K562 (cell line): ENCODE data around the gene USP22. TPM values are rescaled to one million over a fixed set of nuclear protein-coding genes. Genes with fewer than 3 reads are reported as not detected.
A peak's percentile ranks its signal among the peaks of the same experiment; 100 is the strongest.

ENCODE experiments used
- ATAC-seq: fragments of 200-7000 bp; cut with Tn5 transposase; 3 replicates; pipeline ENCODE4 v1.9.1; 2020; ENCODE audit warnings: moderate library complexity
- BruUV-seq: library from RNA; stranded (reverse); fragments of 400-500 nt; replicated peaks from 2 replicates; lab custom pipeline; 2021; lab: Mats Ljungman, UMichigan
- CTCF ChIA-PET: fragments of 300-600 bp; formaldehyde crosslinking; extraction: SDS; loops from one replicate; lab custom pipeline; 2021; ENCODE audit warnings: low intra/inter-chr PET ratio; lab: Yijun Ruan, JAX
- POLR2A ChIA-PET: fragments of 300-600, 350-650 bp; sonication (Branson Sonifier 250); formaldehyde crosslinking; extraction: SDS; loops from one replicate; lab custom pipeline; 2021; ENCODE audit warnings: antibody characterized with exemption, inconsistent platforms; lab: Yijun Ruan, JAX
- DNase-seq, 4 experiments: peaks; one replicate each; pipeline versions ENCODE4 v3.0.0 to v3.0.0-alpha.2; 2011 to 2018; ENCODE audit warnings: low spot score in 3 of 4, mixed read lengths in 3 of 4; ENCODE audit errors: extremely low read depth in 1 of 4
- FAIRE-seq: peaks from 2 replicates; lab custom pipeline; 2011; peaks lifted over from hg19 to GRCh38; lab: Jason Lieb, UNC
- H2AFZ ChIP-seq: 2 replicates; pipeline ENCODE4 v1.6.0; 2011; ENCODE audit warnings: low read depth, low read length, control low read depth, inconsistent platforms
- H3K27ac ChIP-seq: fragments of 200-600 bp; 3 replicates; pipeline ENCODE4 v1.8.0; 2011; ENCODE audit warnings: low read depth, mild to moderate bottlenecking, control low read depth, inconsistent platforms, low read length, moderate library complexity, mixed read lengths; ENCODE audit errors: extremely low read depth
- H3K27me3 ChIP-seq, 2 experiments: fragments of 300-600 bp in 1 of 2; 2 replicates in 1 of 2; 3 replicates in 1 of 2; pipeline versions ENCODE4 v1.6.0 to v1.8.0; 2011; ENCODE audit warnings: inconsistent platforms in 2 of 2, low read length in 2 of 2, mild to moderate bottlenecking in 1 of 2, mixed read lengths in 1 of 2, moderate library complexity in 1 of 2; ENCODE audit not compliant: control insufficient read depth in 2 of 2, insufficient read depth in 2 of 2
- H3K36me3 ChIP-seq: fragments of 300-600 bp; 3 replicates; pipeline ENCODE4 v1.8.0; 2011; ENCODE audit warnings: mild to moderate bottlenecking, low read length, inconsistent platforms; ENCODE audit not compliant: control insufficient read depth, insufficient read depth
- H3K4me1 ChIP-seq, 2 experiments: fragments of 200-600 bp in 1 of 2; replicated peaks in 1 of 2; 2 replicates in 1 of 2; 3 replicates in 1 of 2; pipeline versions ENCODE4 v1.5.1 to v1.8.0; 2011; ENCODE audit warnings: inconsistent platforms in 2 of 2, low read length in 2 of 2, mild to moderate bottlenecking in 1 of 2, mixed read lengths in 1 of 2, moderate library complexity in 1 of 2; ENCODE audit not compliant: control insufficient read depth in 2 of 2, insufficient read depth in 2 of 2
- H3K4me2 ChIP-seq: 2 replicates; pipeline ENCODE4 v1.6.1; 2011; ENCODE audit warnings: low read length, control low read depth, inconsistent platforms, mixed read lengths; ENCODE audit not compliant: insufficient read depth
- H3K4me3 ChIP-seq: fragments of 200-600 bp; sonication (generic), shearing (Covaris generic); 2 replicates; pipeline ENCODE4 v1.5.1; 2016; ENCODE audit warnings: control low read depth, inconsistent platforms
- H3K79me2 ChIP-seq: fragments of 200-600 bp; 3 replicates; pipeline ENCODE4 v1.8.0; 2011; ENCODE audit warnings: low read length, inconsistent platforms; ENCODE audit not compliant: control insufficient read depth, insufficient read depth
- H3K9ac ChIP-seq, 2 experiments: 2 replicates each; pipeline versions ENCODE4 v1.6.0 to v1.6.1; 2011; ENCODE audit warnings: low read depth in 2 of 2, low read length in 2 of 2, control low read depth in 1 of 2, inconsistent platforms in 1 of 2, mild to moderate bottlenecking in 1 of 2, mixed read lengths in 1 of 2; ENCODE audit not compliant: insufficient read depth in 1 of 2
- H3K9me1 ChIP-seq: one replicate; pipeline ENCODE4 v1.6.0; 2011; ENCODE audit warnings: inconsistent platforms, mild to moderate bottlenecking, low read length, moderate library complexity; ENCODE audit not compliant: control insufficient read depth, insufficient read depth
- H3K9me3 ChIP-seq: replicated peaks from 2 replicates; pipeline ENCODE4 v1.5.1; 2011; ENCODE audit warnings: low read depth, low read length, inconsistent platforms; ENCODE audit not compliant: control insufficient read depth, insufficient read depth
- H4K20me1 ChIP-seq: replicated peaks from 2 replicates; pipeline ENCODE4 v1.6.1; 2011; ENCODE audit warnings: low read length, inconsistent platforms, mixed read lengths; ENCODE audit not compliant: control insufficient read depth, insufficient read depth
- CSDE1 ChIP-seq, 2 experiments: fragments of 450-650 bp; IDR thresholded peaks; 2 replicates each; pipeline ENCODE4 v1.6.1; 2016; ENCODE audit warnings: mild to moderate bottlenecking in 1 of 2
- CXXC5 ChIP-seq: fragments of 250-450 bp; sonication (Bioruptor Pico); IDR thresholded peaks from 2 replicates; pipeline ENCODE4 v1.8.0; 2022; ENCODE audit warnings: inconsistent platforms, mild to moderate bottlenecking, moderate library complexity
- GABPB2 ChIP-seq: fragments of 250-450 bp; sonication (Bioruptor Pico); conservative IDR thresholded peaks from 2 replicates; pipeline ENCODE4 v1.5.1; 2021; ENCODE audit warnings: mild to moderate bottlenecking
- JUND ChIP-seq, 2 experiments: IDR thresholded peaks; 2 replicates in 1 of 2; 3 replicates in 1 of 2; pipeline ENCODE4 v1.6.1; 2011; ENCODE audit warnings: borderline replicate concordance in 2 of 2, low read depth in 2 of 2, low read length in 2 of 2, improper control_type of control experiment in 1 of 2, missing biosample characterization in 1 of 2, missing genetic modification characterization in 1 of 2, missing genetic modification reagents in 1 of 2
- NFE2L1 ChIP-seq: fragments of 450-650 bp; IDR thresholded peaks from 2 replicates; pipeline ENCODE4 v1.6.1; 2016; ENCODE audit warnings: missing genetic modification characterization, low read depth, mild to moderate bottlenecking, missing compliant biosample characterization, moderate library complexity, borderline replicate concordance
- PHTF2 ChIP-seq: fragments of 250-450 bp; sonication (Bioruptor Pico); IDR thresholded peaks from 2 replicates; pipeline ENCODE4 v1.5.0; 2021; ENCODE audit warnings: mild to moderate bottlenecking
- RB1 ChIP-seq: fragments of 450-650 bp; IDR thresholded peaks from 2 replicates; pipeline ENCODE4 v1.6.1; 2017; ENCODE audit warnings: low read depth, mild to moderate bottlenecking
- RBM25 ChIP-seq: fragments of 200-400 bp; formaldehyde crosslinking; IDR thresholded peaks from 2 replicates; pipeline ENCODE4 v1.6.1; 2018; ENCODE audit warnings: low read length, low read depth, moderate library complexity; ENCODE audit not compliant: severe bottlenecking
- TRIM28 ChIP-seq: fragments of 450-650 bp; IDR thresholded peaks from 2 replicates; pipeline ENCODE4 v1.6.1; 2017
- ZBED1 ChIP-seq: IDR thresholded peaks from 2 replicates; pipeline ENCODE4 v1.6.1; 2014
- ZNF217 ChIP-seq: sonication (generic); formaldehyde crosslinking; IDR thresholded peaks from 2 replicates; pipeline ENCODE4 v1.8.0; 2022; ENCODE audit warnings: mild to moderate bottlenecking, missing genetic modification reagents
- ZNF263 ChIP-seq: sonication (generic); formaldehyde crosslinking; IDR thresholded peaks from 2 replicates; pipeline ENCODE4 v1.8.0; 2022; ENCODE audit warnings: mild to moderate bottlenecking, missing genetic modification reagents, borderline replicate concordance
- WGBS: fragments of 100-300 bp; shearing (Covaris generic); methylation state at CpG from one replicate; pipeline ENCODE4 v1.1.6; 2016; ENCODE audit warnings: low coverage, mixed read lengths; ENCODE audit not compliant: insufficient coverage; ENCODE audit errors: missing lambda C conversion rate; 5-methylcytosine and 5-hydroxymethylcytosine counted together
- in situ Hi-C: fragments of 300-500 bp; cut with MboI; formaldehyde crosslinking; loops from 4 replicates; pipeline ENCODE4 v1.15.0; 2018; ENCODE audit warnings: inconsistent platforms, mixed read lengths
- intact Hi-C: fragments of 100-400 bp; cut with micrococcal nuclease; formaldehyde crosslinking; loops from 2 replicates; pipeline ENCODE4 v1.14.2; 2022
- polyA plus RNA-seq, 8 experiments: library from polyadenylated mRNA; depleted of rRNA in 4 of 8; stranded (reverse) in 5 of 8; unstranded in 3 of 8; fragments of >200 nt; fragmentation: Nextera tagmentation in 2 of 8; fragmentation: Illumina TruSeq in 1 of 8; extraction: Ambion mirVana in 2 of 8; extraction: Trizol in 1 of 8; gene quantifications; 2 replicates each; pipeline versions ENCODE4 v1.2.1 to v1.2.3, GENCODE V29; 2011 to 2014; ENCODE audit warnings: inconsistent platforms in 1 of 8, missing spikeins in 1 of 8
- total RNA-seq, 7 experiments: library from RNA; depleted of rRNA in 6 of 7; stranded (reverse); fragments of >200 nt in 6 of 7; fragmentation: Illumina TruSeq in 2 of 7; extraction: Trizol in 2 of 7; gene quantifications; 2 replicates each; pipeline versions ENCODE4 v1.2.1 to v1.2.3, GENCODE V29; 2011 to 2021; ENCODE audit warnings: low replicate concordance in 1 of 7
- TF ChIP-seq, protein P1 (sequence below): fragments of 250-450 bp; sonication (Bioruptor Pico); IDR thresholded peaks from 2 replicates; pipeline ENCODE4 v1.8.0; 2022; ENCODE audit warnings: inconsistent platforms, mild to moderate bottlenecking, moderate library complexity, borderline replicate concordance
- TF ChIP-seq, protein P2 (sequence below), 2 experiments: fragments of 250-450 bp in 1 of 2; fragments of 450-650 bp in 1 of 2; sonication (Bioruptor Pico) in 1 of 2; IDR thresholded peaks; 2 replicates each; pipeline versions ENCODE4 v1.6.1 to v1.8.0; 2016 to 2021; ENCODE audit warnings: mild to moderate bottlenecking in 2 of 2, moderate library complexity in 2 of 2, missing compliant biosample characterization in 1 of 2, missing genetic modification characterization in 1 of 2
- TF ChIP-seq, protein P3 (sequence below): fragments of 450-650 bp; IDR thresholded peaks from 2 replicates; pipeline ENCODE4 v1.6.1; 2016; ENCODE audit warnings: low read depth, mild to moderate bottlenecking, moderate library complexity

USP22 gene
- total and polyA plus RNA-seq, 9 of the 15 experiments (the other 6 are each of a cell fraction or from before 2014, with no cell fraction given) = 6.5 to 113 (median 58.9) TPM

- WGBS = 14% methylated on average over 1 of the region's 1 CpG
- BruUV-seq = no TSS peak
- H3K79me2 ChIP-seq = no peaks in the 10 kb centered on the region
- H3K9me1 ChIP-seq = no peaks in the 10 kb centered on the region
- TF ChIP-seq RBM25 (peak; percentile 44), ZNF263 (CRISPR knock-in tag) (no peak)
- POLR2A ChIA-PET = no interaction called here
- FAIRE-seq (no peak), ATAC-seq (no peak), DNase-seq (no peak)
- H3K9ac ChIP-seq = no peak overlapping the region
- in situ Hi-C loops (no loop called here), intact Hi-C loops (no loop called here)
- CTCF ChIA-PET = no interaction called here
- peaks cover 0 to 11% of the 10 kb centered on the region in 2 experiments; a peak in 3 of 5 replicates for H3K4me1 ChIP-seq
- no peak overlapping the region for H3K27ac ChIP-seq
- H3K4me2 ChIP-seq = no peak overlapping the region
- H4K20me1 ChIP-seq = no peaks in the 10 kb centered on the region
- peaks cover 11% of the 10 kb centered on the region; the same call in 1 of the 3 replicates for H3K36me3 ChIP-seq
- no peaks in the 10 kb centered on the region for H3K27me3 ChIP-seq
- no peak overlapping the region for H3K4me3 ChIP-seq
- no peak overlapping the region for H2AFZ ChIP-seq
- H3K9me3 ChIP-seq = no peaks in the 10 kb centered on the region
These were observed 67.2 kb downstream of the USP22 start for GRCh38 chr17:20975566-20975965.

DNA sequence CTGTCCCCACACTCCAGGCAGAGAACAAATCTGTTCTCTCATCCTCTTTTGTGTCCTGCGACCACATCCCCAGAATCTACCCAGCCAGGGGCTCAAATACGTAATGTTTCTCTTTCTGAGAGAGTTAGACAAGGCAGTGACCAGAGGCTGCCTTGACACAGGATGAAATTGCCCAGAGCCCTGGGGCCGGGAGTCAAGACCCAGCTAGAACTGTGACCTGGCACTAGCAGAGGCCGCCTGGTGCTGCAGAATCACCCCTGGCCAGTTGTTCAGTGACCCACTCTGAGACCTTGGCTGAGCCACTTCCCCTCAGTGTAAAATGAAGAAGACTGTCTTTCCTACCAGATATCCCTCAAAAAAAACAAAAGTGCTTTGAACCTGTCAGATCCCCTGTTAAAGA is 72.5 kb downstream of the USP22 start:
- H3K36me3 ChIP-seq = peaks cover 3% of the 10 kb centered on the region; the same call in 1 of the 3 replicates
- no TSS peak for BruUV-seq
- no peaks in the 10 kb centered on the region for H4K20me1 ChIP-seq
- H3K4me2 ChIP-seq = no peak overlapping the region
- CTCF ChIA-PET = no interaction called here
- no peak overlapping the region for H3K27ac ChIP-seq
- H3K4me3 ChIP-seq = no peak overlapping the region
- no peak overlapping the region for H3K9ac ChIP-seq
- H3K9me3 ChIP-seq = no peaks in the 10 kb centered on the region
- FAIRE-seq = no peak
- 36% methylated on average over 4 of the region's 4 CpGs for WGBS
- intact Hi-C loops (no loop called here), in situ Hi-C loops (no loop called here)
- ATAC-seq = no peak
- H3K9me1 ChIP-seq = no peaks in the 10 kb centered on the region
- DNase-seq = no peak
- H3K27me3 ChIP-seq = no peaks in the 10 kb centered on the region
- no peaks in the 10 kb centered on the region; a peak in 1 of 5 replicates for H3K4me1 ChIP-seq
- POLR2A ChIA-PET = no interaction called here
- H3K79me2 ChIP-seq = no peaks in the 10 kb centered on the region
- H2AFZ ChIP-seq = no peak overlapping the region
- TF ChIP-seq GABPB2 (CRISPR knock-in tag) (no peak), CXXC5 (no peak), TRIM28 (no peak), RB1 (no peak), CSDE1 (IDR thresholded peaks at IDR 0.05) (no peak), ZBED1 (no peak), NFE2L1 (tag) (no peak), ZNF217 (no peak), PHTF2 (CRISPR knock-in tag) (no peak), JUND (IDR thresholded peaks at IDR 0.05; ENCODE audit: borderline replicate concordance, low read depth, low read length) (no peak), JUND (tag; IDR thresholded peaks at IDR 0.05; ENCODE audit: borderline replicate concordance, low read depth, low read length) (no peak)
- TF ChIP-seq, protein P1, sequence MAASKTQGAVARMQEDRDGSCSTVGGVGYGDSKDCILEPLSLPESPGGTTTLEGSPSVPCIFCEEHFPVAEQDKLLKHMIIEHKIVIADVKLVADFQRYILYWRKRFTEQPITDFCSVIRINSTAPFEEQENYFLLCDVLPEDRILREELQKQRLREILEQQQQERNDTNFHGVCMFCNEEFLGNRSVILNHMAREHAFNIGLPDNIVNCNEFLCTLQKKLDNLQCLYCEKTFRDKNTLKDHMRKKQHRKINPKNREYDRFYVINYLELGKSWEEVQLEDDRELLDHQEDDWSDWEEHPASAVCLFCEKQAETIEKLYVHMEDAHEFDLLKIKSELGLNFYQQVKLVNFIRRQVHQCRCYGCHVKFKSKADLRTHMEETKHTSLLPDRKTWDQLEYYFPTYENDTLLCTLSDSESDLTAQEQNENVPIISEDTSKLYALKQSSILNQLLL (CRISPR knock-in tag) = no peak
- TF ChIP-seq, protein P2, sequence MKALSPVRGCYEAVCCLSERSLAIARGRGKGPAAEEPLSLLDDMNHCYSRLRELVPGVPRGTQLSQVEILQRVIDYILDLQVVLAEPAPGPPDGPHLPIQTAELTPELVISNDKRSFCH (CRISPR knock-in tag; IDR thresholded peaks at IDR 0.05) = no peak
- TF ChIP-seq, protein P2 (tag; IDR thresholded peaks at IDR 0.05) = no peak
- TF ChIP-seq, protein P3, sequence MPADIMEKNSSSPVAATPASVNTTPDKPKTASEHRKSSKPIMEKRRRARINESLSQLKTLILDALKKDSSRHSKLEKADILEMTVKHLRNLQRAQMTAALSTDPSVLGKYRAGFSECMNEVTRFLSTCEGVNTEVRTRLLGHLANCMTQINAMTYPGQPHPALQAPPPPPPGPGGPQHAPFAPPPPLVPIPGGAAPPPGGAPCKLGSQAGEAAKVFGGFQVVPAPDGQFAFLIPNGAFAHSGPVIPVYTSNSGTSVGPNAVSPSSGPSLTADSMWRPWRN = no peak
